Measurements from ENCODE around the gene GNRH2.

DNA sequence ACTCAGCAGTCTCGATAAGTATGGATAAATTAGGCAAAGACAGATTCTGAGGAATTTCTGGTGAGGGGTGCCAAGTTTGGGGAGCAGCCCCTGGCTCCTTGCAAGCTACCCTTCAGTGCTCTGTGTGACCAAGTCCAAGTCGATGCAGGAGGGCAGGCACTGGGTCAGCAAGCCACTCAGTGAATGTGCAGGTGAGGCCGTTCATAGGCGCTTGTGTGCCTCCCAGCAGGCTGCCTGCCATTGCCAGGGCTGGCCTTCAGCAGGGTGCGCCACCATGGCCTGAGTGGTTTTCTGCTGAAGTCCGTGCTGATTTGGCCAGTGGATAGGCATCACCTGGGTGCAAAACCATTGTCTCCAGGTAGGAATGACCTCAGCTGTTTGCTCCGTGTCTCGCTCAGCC, 3.3 kb upstream of the GNRH2 start:
- TF ChIP-seq POLR2A (IDR thresholded peaks at IDR 0.05; ENCODE audit: extremely low read depth, insufficient read length) (no peak), MYC (IDR thresholded peaks at IDR 0.05; ENCODE audit: low read depth, low read length) (no peak)
- TF ChIP-seq, protein P1, sequence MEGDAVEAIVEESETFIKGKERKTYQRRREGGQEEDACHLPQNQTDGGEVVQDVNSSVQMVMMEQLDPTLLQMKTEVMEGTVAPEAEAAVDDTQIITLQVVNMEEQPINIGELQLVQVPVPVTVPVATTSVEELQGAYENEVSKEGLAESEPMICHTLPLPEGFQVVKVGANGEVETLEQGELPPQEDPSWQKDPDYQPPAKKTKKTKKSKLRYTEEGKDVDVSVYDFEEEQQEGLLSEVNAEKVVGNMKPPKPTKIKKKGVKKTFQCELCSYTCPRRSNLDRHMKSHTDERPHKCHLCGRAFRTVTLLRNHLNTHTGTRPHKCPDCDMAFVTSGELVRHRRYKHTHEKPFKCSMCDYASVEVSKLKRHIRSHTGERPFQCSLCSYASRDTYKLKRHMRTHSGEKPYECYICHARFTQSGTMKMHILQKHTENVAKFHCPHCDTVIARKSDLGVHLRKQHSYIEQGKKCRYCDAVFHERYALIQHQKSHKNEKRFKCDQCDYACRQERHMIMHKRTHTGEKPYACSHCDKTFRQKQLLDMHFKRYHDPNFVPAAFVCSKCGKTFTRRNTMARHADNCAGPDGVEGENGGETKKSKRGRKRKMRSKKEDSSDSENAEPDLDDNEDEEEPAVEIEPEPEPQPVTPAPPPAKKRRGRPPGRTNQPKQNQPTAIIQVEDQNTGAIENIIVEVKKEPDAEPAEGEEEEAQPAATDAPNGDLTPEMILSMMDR (IDR thresholded peaks at IDR 0.05; ENCODE audit: low read depth, low read length), result no peak
